H1 (cell line): ENCODE measurements around the gene TMEM79. TPM values are rescaled to one million over a fixed set of nuclear protein-coding genes. Genes with fewer than 3 reads are reported as not detected.

Experiments used
- CTCF ChIA-PET: fragments of 300-600 bp; sonication (Branson Sonifier 250); formaldehyde crosslinking; loops from one replicate; lab custom pipeline; 2021; ENCODE audit not compliant: partially characterized antibody; lab: Charles Lee
- POLR2A ChIA-PET: fragments of 300-600 bp; sonication (Branson Sonifier 250); formaldehyde crosslinking; loops from one replicate; lab custom pipeline; 2021; ENCODE audit warnings: inconsistent platforms; ENCODE audit not compliant: partially characterized antibody; lab: Charles Lee
- DNase-seq, 2 experiments: peaks; one replicate each; pipeline versions ENCODE4 v3.0.0 to v3.0.0-alpha.2; 2010 to 2022; ENCODE audit warnings: low spot score in 2 of 2, low read depth in 1 of 2, mixed read lengths in 1 of 2
- FAIRE-seq: peaks from 2 replicates; lab custom pipeline; 2011; peaks lifted over from hg19 to GRCh38; lab: Jason Lieb, UNC
- H2AFZ ChIP-seq: 2 replicates; pipeline ENCODE4 v1.8.1; 2012; ENCODE audit warnings: low read length, inconsistent platforms
- H2AK5ac ChIP-seq: 2 replicates; pipeline ENCODE4 v1.6.1; 2013; ENCODE audit warnings: low read depth, low read length
- H2BK120ac ChIP-seq: replicated peaks from 2 replicates; pipeline ENCODE3; 2013; ENCODE audit warnings: low read depth, low read length, inconsistent platforms
- H2BK12ac ChIP-seq: 2 replicates; pipeline ENCODE4 v1.6.1; 2013; ENCODE audit warnings: low read depth, low read length
- H2BK15ac ChIP-seq: 2 replicates; pipeline ENCODE4 v1.6.1; 2013; ENCODE audit warnings: low read length
- H2BK20ac ChIP-seq: 2 replicates; pipeline ENCODE4 v1.6.1; 2013; ENCODE audit warnings: low read length
- H2BK5ac ChIP-seq: 2 replicates; pipeline ENCODE4 v1.6.1; 2013; ENCODE audit warnings: low read depth, low read length
- H3K14ac ChIP-seq: 2 replicates; pipeline ENCODE4 v1.6.1; 2013; ENCODE audit warnings: inconsistent platforms; ENCODE audit not compliant: insufficient read length
- H3K18ac ChIP-seq: 2 replicates; pipeline ENCODE4 v1.6.1; 2013; ENCODE audit warnings: low read length; ENCODE audit errors: extremely low read depth
- H3K23ac ChIP-seq: 2 replicates; pipeline ENCODE4 v1.6.1; 2013; ENCODE audit warnings: inconsistent platforms; ENCODE audit not compliant: insufficient read length
- H3K23me2 ChIP-seq: 2 replicates; pipeline ENCODE4 v1.6.1; 2013; ENCODE audit warnings: low read depth, low read length
- H3K27ac ChIP-seq: 2 replicates; pipeline ENCODE4 v1.6.1; 2011; ENCODE audit warnings: low read depth, low read length, inconsistent platforms
- H3K27me3 ChIP-seq, 4 experiments: replicated peaks in 1 of 4; 1 replicate in 1 of 4; 2 replicates in 3 of 4; pipeline versions ENCODE4 v1.6.1 to v1.8.1; 2011 to 2013; ENCODE audit warnings: low read length in 3 of 4, mild to moderate bottlenecking in 3 of 4, inconsistent platforms in 2 of 4, mixed read lengths in 2 of 4, moderate library complexity in 1 of 4; ENCODE audit not compliant: control insufficient read depth in 3 of 4, insufficient read depth in 3 of 4; ENCODE audit errors: extremely low read depth in 1 of 4
- H3K36me3 ChIP-seq, 4 experiments: 2 replicates each; pipeline versions ENCODE4 v1.6.1 to v1.8.1; 2011 to 2013; ENCODE audit warnings: mild to moderate bottlenecking in 4 of 4, low read length in 3 of 4, moderate library complexity in 2 of 4, control low read depth in 1 of 4, inconsistent platforms in 1 of 4; ENCODE audit not compliant: insufficient read depth in 4 of 4, control insufficient read depth in 2 of 4
- H3K4ac ChIP-seq: replicated peaks from 2 replicates; pipeline ENCODE3; 2013; ENCODE audit warnings: low read length, low read depth, mixed read lengths, inconsistent platforms; ENCODE audit not compliant: insufficient read length
- H3K4me1 ChIP-seq, 4 experiments: replicated peaks in 1 of 4; 1 replicate in 1 of 4; 2 replicates in 3 of 4; pipeline versions ENCODE4 v1.6.1 to v1.8.1; 2011 to 2013; ENCODE audit warnings: low read length in 3 of 4, inconsistent platforms in 2 of 4, mixed read lengths in 1 of 4; ENCODE audit not compliant: insufficient read depth in 4 of 4, control insufficient read depth in 3 of 4
- H3K4me2 ChIP-seq, 2 experiments: 2 replicates each; pipeline versions ENCODE4 v1.6.1 to v1.8.1; 2011 to 2013; ENCODE audit warnings: low read depth in 2 of 2, low read length in 2 of 2, control low read depth in 1 of 2, inconsistent platforms in 1 of 2, mild to moderate bottlenecking in 1 of 2; ENCODE audit not compliant: insufficient read depth in 1 of 2
- H3K4me3 ChIP-seq, 4 experiments: fragments of 200-600, 300-600 bp in 1 of 4; sonication (generic), shearing (Covaris generic), sonication (Bioruptor Twin) in 1 of 4; 2 replicates each; pipeline versions ENCODE4 v1.5.1 to v1.8.1; 2011 to 2016; ENCODE audit warnings: low read length in 4 of 4, low read depth in 3 of 4, control low read depth in 2 of 4, inconsistent platforms in 2 of 4, mild to moderate bottlenecking in 2 of 4, mixed read lengths in 1 of 4, moderate library complexity in 1 of 4; ENCODE audit not compliant: insufficient read depth in 2 of 4; ENCODE audit errors: extremely low read depth in 1 of 4
- H3K56ac ChIP-seq: replicated peaks from 2 replicates; pipeline ENCODE3; 2013; ENCODE audit warnings: low read depth, mild to moderate bottlenecking, mixed read lengths, low read length, inconsistent platforms; ENCODE audit not compliant: insufficient read length
- H3K79me1 ChIP-seq: 2 replicates; pipeline ENCODE4 v1.6.1; 2013; ENCODE audit warnings: low read depth, low read length, control low read depth
- H3K79me2 ChIP-seq, 2 experiments: 2 replicates each; pipeline versions ENCODE4 v1.6.1 to v1.8.1; 2012 to 2013; ENCODE audit warnings: low read length in 2 of 2, mild to moderate bottlenecking in 2 of 2, inconsistent platforms in 1 of 2; ENCODE audit not compliant: insufficient read depth in 2 of 2, control insufficient read depth in 1 of 2
- H3K9ac ChIP-seq, 4 experiments: replicated peaks in 1 of 4; 1 replicate in 1 of 4; 2 replicates in 3 of 4; pipeline versions ENCODE4 v1.6.1 to v1.8.1; 2011 to 2013; ENCODE audit warnings: low read depth in 3 of 4, low read length in 3 of 4, control low read depth in 2 of 4, mild to moderate bottlenecking in 2 of 4, moderate library complexity in 2 of 4, inconsistent platforms in 1 of 4; ENCODE audit errors: extremely low read depth in 1 of 4
- H3K9me3 ChIP-seq, 2 experiments: 2 replicates each; pipeline versions ENCODE4 v1.6.1 to v1.8.1; 2012 to 2013; ENCODE audit warnings: mild to moderate bottlenecking in 2 of 2, moderate library complexity in 2 of 2, control low read depth in 1 of 2, inconsistent platforms in 1 of 2, low read depth in 1 of 2, low read length in 1 of 2, mixed read lengths in 1 of 2; ENCODE audit not compliant: insufficient read depth in 2 of 2
- H4K20me1 ChIP-seq, 2 experiments: replicated peaks in 1 of 2; 2 replicates each; pipeline versions ENCODE3 to v1.8.1; 2011 to 2013; ENCODE audit warnings: inconsistent platforms in 2 of 2, low read length in 2 of 2, mild to moderate bottlenecking in 1 of 2; ENCODE audit not compliant: insufficient read depth in 2 of 2, control insufficient read depth in 1 of 2
- H4K5ac ChIP-seq: 2 replicates; pipeline ENCODE4 v1.6.1; 2013; ENCODE audit warnings: low read length, low read depth, mixed read lengths, inconsistent platforms; ENCODE audit not compliant: insufficient read length
- H4K8ac ChIP-seq: 2 replicates; pipeline ENCODE4 v1.8.0; 2013; ENCODE audit warnings: mild to moderate bottlenecking, moderate library complexity, low read length, inconsistent platforms; ENCODE audit not compliant: insufficient read depth; ENCODE audit errors: extremely low read depth
- H4K91ac ChIP-seq: replicated peaks from 2 replicates; pipeline ENCODE3; 2013; ENCODE audit warnings: low read length, mixed read lengths, inconsistent platforms; ENCODE audit not compliant: insufficient read length
- ATF2 ChIP-seq: IDR thresholded peaks from 2 replicates; pipeline ENCODE4 v1.6.1; 2012; ENCODE audit warnings: low read length, inconsistent platforms
- KDM5A ChIP-seq: fragments of 200-600 bp; IDR thresholded peaks from 2 replicates; pipeline ENCODE4 v1.7.1; 2012; ENCODE audit warnings: mild to moderate bottlenecking, low read length, inconsistent platforms, mixed read lengths
- MAX ChIP-seq: IDR thresholded peaks from 2 replicates; pipeline ENCODE4 v1.6.1; 2012; ENCODE audit warnings: inconsistent platforms
- PHF8 ChIP-seq: fragments of 200-600 bp; sonication (generic); conservative IDR thresholded peaks from 2 replicates; pipeline ENCODE4 v1.7.1; 2012; ENCODE audit warnings: low read depth, mild to moderate bottlenecking, inconsistent platforms, low read length, moderate library complexity
- RNF2 ChIP-seq: fragments of 200-900, 300-1000 bp; sonication (generic); IDR thresholded peaks from 2 replicates; pipeline ENCODE4 v1.7.1; 2016; ENCODE audit warnings: borderline replicate concordance, low read depth, mild to moderate bottlenecking, antibody characterized with exemption, low read length; ENCODE audit not compliant: poor library complexity, severe bottlenecking; ENCODE audit errors: missing control alignments
- SIN3A ChIP-seq, 2 experiments: IDR thresholded peaks in 1 of 2; conservative IDR thresholded peaks in 1 of 2; 2 replicates each; pipeline ENCODE4 v1.6.1; 2011 to 2012; ENCODE audit warnings: low read length in 2 of 2, improper control_type of control experiment in 1 of 2, low read depth in 1 of 2, mild to moderate bottlenecking in 1 of 2
- WGBS, 2 experiments: shearing (Covaris generic) in 1 of 2; methylation state at CpG; one replicate each; pipeline versions ENCODE4 v1.1.6 to v1.1.7; 2013 to 2015; ENCODE audit warnings: low lambda C conversion rate in 2 of 2, mixed read lengths in 2 of 2, inconsistent platforms in 1 of 2, low coverage in 1 of 2, missing lambda C conversion rate in 1 of 2; ENCODE audit not compliant: insufficient replicate concordance in 2 of 2, insufficient coverage in 1 of 2, insufficient read length in 1 of 2; ENCODE audit errors: extremely low coverage in 1 of 2, missing lambda C conversion rate in 1 of 2; 5-methylcytosine and 5-hydroxymethylcytosine counted together
- polyA plus RNA-seq, 7 experiments: library from polyadenylated mRNA; depleted of rRNA in 3 of 7; stranded (reverse) in 5 of 7; unstranded in 2 of 7; fragments of >200 nt in 5 of 7; fragments of 200-250 nt in 2 of 7; gene quantifications; 1 replicate in 5 of 7; 2 replicates in 1 of 7; 4 replicates in 1 of 7; pipeline versions ENCODE4 v1.2.1 to v1.2.3, GENCODE V29; 2011 to 2013; ENCODE audit warnings: missing spikeins in 2 of 7, mixed read lengths in 2 of 7
- total RNA-seq: library from RNA; stranded (reverse); fragmentation: NEBNext Ultra II Directional; extraction: Animal tissue kit (Norgen Biotek cat#: 25700); gene quantifications from 2 replicates; pipeline ENCODE4 v1.2.1, GENCODE V29; 2021

Gene TMEM79
- total and polyA plus RNA-seq, 2 of the 8 experiments (the other 6 are each of a cell fraction or from before 2014, with no cell fraction given) = 2.1 to 2.3 TPM

- Histone ChIP-seq H4K8ac (no peak overlapping the region; the same call in 1 of the 2 replicates), H3K36me3 (peaks cover 20 to 33% (median 29%) of the 10 kb centered on the region in 4 experiments; a peak in 7 of 8 replicates), H3K4ac (no peak overlapping the region), H3K18ac (no peak overlapping the region), H3K4me3 (peak overlapping the region; percentile 74 to 93 (median 85); a peak in 7 of 8 replicates), H3K9me3 (no peaks in the 10 kb centered on the region), H2BK15ac (no peak overlapping the region), H3K4me2 (peak overlapping the region; percentile 91 to 92), H3K56ac (no peak overlapping the region), H4K20me1 (peaks cover 3 to 20% of the 10 kb centered on the region in 2 experiments), H2BK5ac (0 out of 2 replicates have a peak overlapping the region, but pooled peaks have one; percentile 9), H2BK20ac (no peak overlapping the region), H4K91ac (no peak overlapping the region), H3K4me1 (peaks cover 0 to 10% (median 3%) of the 10 kb centered on the region in 4 experiments; a peak in 2 of 7 replicates), H2AFZ (no peak overlapping the region), H3K79me1 (peaks cover 10% of the 10 kb centered on the region), H3K79me2 (peaks cover 23 to 37% of the 10 kb centered on the region in 2 experiments), H3K23me2 (peaks cover 13% of the 10 kb centered on the region), H3K14ac (no peak overlapping the region), H4K5ac (no peak overlapping the region), H2BK12ac (no peak overlapping the region), H3K9ac (peak overlapping the region in 3 of 4 experiments; percentile 91 to 97 (median 95); a peak in 4 of 7 replicates), H3K23ac (no peak overlapping the region), H3K27ac (0 out of 2 replicates have a peak overlapping the region, but pooled peaks have one; percentile 90), H2BK120ac (no peak overlapping the region), H2AK5ac (no peak overlapping the region), H3K27me3 (no peaks in the 10 kb centered on the region)
- CTCF ChIA-PET = interaction anchor here (0.6 to 5.3 kb wide), 13 partner anchors 10 to 165 kb away, joined by 3 to 25 read pairs (median 4); no protein-coding TSS in a partner anchor
- no peak for FAIRE-seq
- TF ChIP-seq RNF2 = no peak
- no peak for TF ChIP-seq PHF8
- no peak for TF ChIP-seq ATF2
- TF ChIP-seq MAX = peak; percentile 47
- no peak for TF ChIP-seq KDM5A
- peak; percentile 47 to 65; a peak in 1 of 4 replicates for TF ChIP-seq SIN3A (conservative IDR thresholded peaks at IDR 0.05 in 1 of 2, IDR thresholded peaks at IDR 0.05 in 1 of 2; ENCODE audit: low read depth in 1 of 2, low read length in 2 of 2)
- no peak for DNase-seq
- POLR2A ChIA-PET = interaction anchor here (0.9 to 17.4 kb wide), 22 partner anchors 9 to 369 kb away, joined by 3 to 221 read pairs (median 6); partner anchors contain the start of genes BGLAP, CCT3, GLMP and PAQR6
- 69% methylated on average over 8 of the region's 8 CpGs; no CpG with 5 or more reads in 1 of the 2 experiments for WGBS, 2 experiments
Observed at GRCh38 chr1:156281281-156281680, 2.8 kb upstream of the TMEM79 start.
